Hepatocyte (in vitro differentiated cells): ENCODE data around the gene CRHR2.

Experiments
- EZH2 ChIP-seq: fragments of 200-600 bp; sonication (generic); IDR thresholded peaks from 2 replicates; pipeline ENCODE4 v1.6.1; 2016; ENCODE audit warnings: antibody characterized with exemption, mild to moderate bottlenecking, borderline replicate concordance
- EZH2phosphoT487 ChIP-seq: fragments of 200-600 bp; sonication (generic); IDR thresholded peaks from one replicate; pipeline ENCODE4 v1.6.1; 2018; ENCODE audit warnings: antibody characterized with exemption, mild to moderate bottlenecking, low read depth, moderate library complexity; ENCODE audit not compliant: unreplicated experiment, severe bottlenecking
- TF ChIP-seq, protein P1 (sequence below): fragments of 200-600 bp; sonication (generic); IDR thresholded peaks from 2 replicates; pipeline ENCODE4 v1.5.1; 2016; ENCODE audit warnings: antibody characterized with exemption, mild to moderate bottlenecking; ENCODE audit not compliant: poor library complexity

DNA sequence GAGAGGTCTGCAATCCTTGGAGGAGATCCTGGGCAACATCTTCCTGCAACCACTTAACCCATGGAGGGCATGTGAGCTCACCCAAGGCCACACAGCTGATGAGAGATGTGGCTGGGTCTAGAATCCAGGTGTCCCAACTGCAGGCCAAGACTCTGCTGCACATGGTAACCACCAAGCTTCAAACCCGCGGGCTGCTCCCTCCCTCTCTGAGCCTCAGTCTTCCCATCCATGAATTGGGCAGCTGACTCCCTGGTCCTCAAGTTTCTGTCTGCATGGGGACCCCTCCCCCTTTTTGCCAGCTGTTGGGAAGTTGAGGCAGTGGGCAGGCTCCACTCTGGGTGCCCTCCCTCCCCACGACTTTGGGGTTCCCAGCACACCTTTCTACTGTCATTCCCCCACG lies 48.7 kb upstream of the CRHR2 start:
- TF ChIP-seq, protein P1, sequence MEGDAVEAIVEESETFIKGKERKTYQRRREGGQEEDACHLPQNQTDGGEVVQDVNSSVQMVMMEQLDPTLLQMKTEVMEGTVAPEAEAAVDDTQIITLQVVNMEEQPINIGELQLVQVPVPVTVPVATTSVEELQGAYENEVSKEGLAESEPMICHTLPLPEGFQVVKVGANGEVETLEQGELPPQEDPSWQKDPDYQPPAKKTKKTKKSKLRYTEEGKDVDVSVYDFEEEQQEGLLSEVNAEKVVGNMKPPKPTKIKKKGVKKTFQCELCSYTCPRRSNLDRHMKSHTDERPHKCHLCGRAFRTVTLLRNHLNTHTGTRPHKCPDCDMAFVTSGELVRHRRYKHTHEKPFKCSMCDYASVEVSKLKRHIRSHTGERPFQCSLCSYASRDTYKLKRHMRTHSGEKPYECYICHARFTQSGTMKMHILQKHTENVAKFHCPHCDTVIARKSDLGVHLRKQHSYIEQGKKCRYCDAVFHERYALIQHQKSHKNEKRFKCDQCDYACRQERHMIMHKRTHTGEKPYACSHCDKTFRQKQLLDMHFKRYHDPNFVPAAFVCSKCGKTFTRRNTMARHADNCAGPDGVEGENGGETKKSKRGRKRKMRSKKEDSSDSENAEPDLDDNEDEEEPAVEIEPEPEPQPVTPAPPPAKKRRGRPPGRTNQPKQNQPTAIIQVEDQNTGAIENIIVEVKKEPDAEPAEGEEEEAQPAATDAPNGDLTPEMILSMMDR = no peak
- TF ChIP-seq EZH2 = no peak
- TF ChIP-seq EZH2phosphoT487 = no peak
